Tibial nerve (tissue), 4 donors: ENCODE data around the gene CMIP. TPM values are rescaled to one million over a fixed set of nuclear protein-coding genes. Genes with fewer than 3 reads are reported as not detected.

Source experiments
- DNase-seq, 2 donors: peaks; one replicate each; pipeline ENCODE4 v3.0.0-alpha.2; 2019; ENCODE audit warnings: low spot score in 2 of 2
- H3K27ac ChIP-seq, 4 donors: fragments of 200-600 bp; sonication (generic) in 3 of 4; one replicate each; pipeline ENCODE4 v1.5.1; 2017 to 2019; ENCODE audit warnings: mild to moderate bottlenecking in 1 of 4
- H3K27me3 ChIP-seq, 2 donors: fragments of 200-600 bp; sonication (generic) in 1 of 2; one replicate each; pipeline versions ENCODE4 v1.5.1 to v1.6.0; 2017 to 2019
- H3K36me3 ChIP-seq, 3 donors: fragments of 200-600 bp; sonication (generic); one replicate each; pipeline ENCODE4 v1.5.1; 2018 to 2019
- H3K4me1 ChIP-seq, 4 donors: fragments of 200-600 bp; sonication (generic) in 3 of 4; one replicate each; pipeline ENCODE4 v1.5.1; 2017 to 2019
- H3K4me3 ChIP-seq, 4 donors: fragments of 200-600 bp; sonication (generic) in 3 of 4; one replicate each; pipeline ENCODE4 v1.5.1; 2017 to 2019; ENCODE audit warnings: mild to moderate bottlenecking in 1 of 4, moderate library complexity in 1 of 4
- H3K9me3 ChIP-seq, 4 donors: fragments of 200-600 bp; sonication (generic) in 3 of 4; one replicate each; pipeline ENCODE4 v1.5.1; 2017 to 2019
- EP300 ChIP-seq, 2 donors: sonication (generic); formaldehyde crosslinking; IDR thresholded peaks; one replicate each; pipeline ENCODE4 v1.6.1; 2017; ENCODE audit warnings: antibody characterized with exemption in 2 of 2, mild to moderate bottlenecking in 1 of 2
- POLR2A ChIP-seq, 2 donors: fragments of 450-650 bp; IDR thresholded peaks; one replicate each; pipeline ENCODE4 v1.6.1; 2017; ENCODE audit warnings: antibody characterized with exemption in 2 of 2, mild to moderate bottlenecking in 2 of 2, moderate library complexity in 2 of 2
- WGBS, 2 donors: methylation state at CpG; one replicate each; pipeline ENCODE4 v1.1.5; 2018; 5-methylcytosine and 5-hydroxymethylcytosine counted together
- total RNA-seq, 4 donors: library from RNA; depleted of rRNA; stranded (reverse); fragments of >200 nt; gene quantifications; one replicate each; pipeline ENCODE4 v1.1.0, GENCODE V29; 2016
- TF ChIP-seq, protein P1 (sequence below), 5 experiments: fragments of 200-600 bp in 3 of 5; fragments of 450-650 bp in 2 of 5; sonication (generic) in 3 of 5; IDR thresholded peaks; one replicate each; pipeline ENCODE4 v1.5.1; 2016 to 2019; ENCODE audit warnings: antibody characterized with exemption in 5 of 5, mild to moderate bottlenecking in 3 of 5, moderate library complexity in 2 of 5

Gene CMIP
- total RNA-seq, 4 donors from 2014 or later = 28.2 to 48.8 (median 31.8) TPM

GRCh38 chr16:81679721-81680430 lies 235.3 kb downstream of the CMIP start:
- H3K36me3 ChIP-seq = peaks cover 0 to 55% (median 0%) of the 10 kb centered on the region in 3 donors
- 72 to 76% methylated on average over 16 of the region's 16 CpGs for WGBS, 2 donors
- TF ChIP-seq POLR2A (IDR thresholded peaks at IDR 0.05) (no peak), EP300 (IDR thresholded peaks at IDR 0.05) (no peak)
- TF ChIP-seq, protein P1, sequence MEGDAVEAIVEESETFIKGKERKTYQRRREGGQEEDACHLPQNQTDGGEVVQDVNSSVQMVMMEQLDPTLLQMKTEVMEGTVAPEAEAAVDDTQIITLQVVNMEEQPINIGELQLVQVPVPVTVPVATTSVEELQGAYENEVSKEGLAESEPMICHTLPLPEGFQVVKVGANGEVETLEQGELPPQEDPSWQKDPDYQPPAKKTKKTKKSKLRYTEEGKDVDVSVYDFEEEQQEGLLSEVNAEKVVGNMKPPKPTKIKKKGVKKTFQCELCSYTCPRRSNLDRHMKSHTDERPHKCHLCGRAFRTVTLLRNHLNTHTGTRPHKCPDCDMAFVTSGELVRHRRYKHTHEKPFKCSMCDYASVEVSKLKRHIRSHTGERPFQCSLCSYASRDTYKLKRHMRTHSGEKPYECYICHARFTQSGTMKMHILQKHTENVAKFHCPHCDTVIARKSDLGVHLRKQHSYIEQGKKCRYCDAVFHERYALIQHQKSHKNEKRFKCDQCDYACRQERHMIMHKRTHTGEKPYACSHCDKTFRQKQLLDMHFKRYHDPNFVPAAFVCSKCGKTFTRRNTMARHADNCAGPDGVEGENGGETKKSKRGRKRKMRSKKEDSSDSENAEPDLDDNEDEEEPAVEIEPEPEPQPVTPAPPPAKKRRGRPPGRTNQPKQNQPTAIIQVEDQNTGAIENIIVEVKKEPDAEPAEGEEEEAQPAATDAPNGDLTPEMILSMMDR (IDR thresholded peaks at IDR 0.05) = no peak
- no peaks in the 10 kb centered on the region for H3K27me3 ChIP-seq
- peaks cover 0 to 36% (median 6%) of the 10 kb centered on the region in 4 donors for H3K4me1 ChIP-seq
- no peak for DNase-seq
- H3K4me3 ChIP-seq = no peak overlapping the region
- H3K9me3 ChIP-seq = no peaks in the 10 kb centered on the region
- H3K27ac ChIP-seq = peak overlapping the region in 2 of 4 donors; percentile 38 to 72

- H3K27me3 ChIP-seq = no peaks in the 10 kb centered on the region
- no peak for TF ChIP-seq POLR2A (IDR thresholded peaks at IDR 0.05)
- TF ChIP-seq EP300 (IDR thresholded peaks at IDR 0.05) = no peak
- TF ChIP-seq, protein P1 (IDR thresholded peaks at IDR 0.05) = no peak
- H3K4me3 ChIP-seq = no peak overlapping the region
- no peak for DNase-seq
- 55 to 62% methylated on average over 17 of the region's 22 CpGs for WGBS, 2 donors
- H3K36me3 ChIP-seq = peaks cover 0 to 54% (median 0%) of the 10 kb centered on the region in 3 donors
- H3K27ac ChIP-seq = peak overlapping the region in 3 of 4 donors; percentile 25 to 72 (median 38)
- H3K9me3 ChIP-seq = no peaks in the 10 kb centered on the region
- peaks cover 0 to 36% (median 6%) of the 10 kb centered on the region in 4 donors for H3K4me1 ChIP-seq
These were observed 236.1 kb downstream of the CMIP start for GRCh38 chr16:81680444-81681275.

DNA sequence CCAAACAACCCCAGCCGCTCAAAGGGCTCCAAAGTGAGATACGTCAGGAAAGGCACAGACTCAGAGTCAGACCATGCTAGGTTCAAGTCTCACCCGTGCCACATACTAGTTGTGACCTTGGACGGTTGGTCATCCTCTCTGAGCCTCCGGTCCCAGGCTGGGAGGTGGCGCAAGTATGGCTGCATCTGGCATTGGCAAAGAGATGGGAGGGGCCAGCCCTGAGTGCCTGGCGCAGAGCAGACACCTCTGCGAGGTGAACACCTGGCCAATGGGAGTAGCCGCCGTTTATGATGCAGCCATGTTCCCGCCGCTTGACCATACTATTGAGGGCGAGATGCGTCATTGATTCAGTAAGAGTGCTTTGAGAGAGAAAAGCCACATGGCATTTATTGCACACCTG lies 236.7 kb downstream of the CMIP start:
- Histone ChIP-seq H3K36me3 (peaks cover 0 to 56% (median 0%) of the 10 kb centered on the region in 3 donors), H3K4me1 (peaks cover 0 to 36% (median 6%) of the 10 kb centered on the region in 4 donors), H3K9me3 (no peaks in the 10 kb centered on the region), H3K4me3 (no peak overlapping the region), H3K27me3 (no peaks in the 10 kb centered on the region), H3K27ac (peak overlapping the region in 2 of 4 donors; percentile 25 to 38)
- DNase-seq = no peak
- TF ChIP-seq POLR2A (IDR thresholded peaks at IDR 0.05) (no peak), EP300 (IDR thresholded peaks at IDR 0.05) (no peak)
- TF ChIP-seq, protein P1 (IDR thresholded peaks at IDR 0.05) = no peak
- WGBS, 2 donors = 94 to 96% methylated on average over 14 of the region's 14 CpGs

- WGBS, 2 donors = 89 to 93% methylated on average over 13 of the region's 13 CpGs
- Histone ChIP-seq H3K36me3 (peaks cover 0 to 64% (median 0%) of the 10 kb centered on the region in 3 donors), H3K4me1 (peaks cover 0 to 24% (median 6%) of the 10 kb centered on the region in 4 donors), H3K27me3 (no peaks in the 10 kb centered on the region), H3K27ac (peak overlapping the region in 1 of 4 donors; percentile 11), H3K4me3 (no peak overlapping the region), H3K9me3 (no peaks in the 10 kb centered on the region)
- no peak for TF ChIP-seq EP300 (IDR thresholded peaks at IDR 0.05)
- TF ChIP-seq, protein P1 (IDR thresholded peaks at IDR 0.05) = no peak
- no peak for TF ChIP-seq POLR2A (IDR thresholded peaks at IDR 0.05)
- no peak for DNase-seq
These were observed 239.7 kb downstream of the CMIP start for GRCh38 chr16:81684242-81684837.
